GM23248 (cell line): ENCODE results near the gene OR8D1.

Source experiments
- EZH2 ChIP-seq: fragments of 200-600 bp; sonication (generic); IDR thresholded peaks from 2 replicates; pipeline ENCODE4 v1.6.1; 2018; ENCODE audit warnings: antibody characterized with exemption, mild to moderate bottlenecking; ENCODE audit not compliant: insufficient read depth, poor library complexity, severe bottlenecking
- EZH2phosphoT487 ChIP-seq: fragments of 200-600 bp; sonication (generic); IDR thresholded peaks from 2 replicates; pipeline ENCODE4 v1.6.1; 2018; ENCODE audit warnings: antibody characterized with exemption, moderate library complexity, mild to moderate bottlenecking, low read depth; ENCODE audit not compliant: insufficient read depth

- TF ChIP-seq EZH2 (no peak), EZH2phosphoT487 (no peak)
Observed at GRCh38 chr11:124277207-124277606, 36.5 kb downstream of the OR8D1 start.
